AG04449 (cell line): ENCODE measurements around the gene TBC1D2.

ENCODE experiments used
- CTCF ChIA-PET: fragments of 350-600 bp; formaldehyde crosslinking; extraction: SDS; loops from one replicate; lab custom pipeline; 2021; ENCODE audit warnings: antibody characterized with exemption; lab: Yijun Ruan, JAX
- POLR2A ChIA-PET: fragments of 400-600, 350-600 bp; formaldehyde crosslinking; extraction: SDS; loops from one replicate; lab custom pipeline; 2020; ENCODE audit warnings: antibody characterized with exemption, inconsistent platforms; lab: Yijun Ruan, JAX
- DNase-seq: peaks from one replicate; pipeline ENCODE4 v3.0.0-alpha.2; 2010; ENCODE audit warnings: low read depth, low spot score
- H3K4me3 ChIP-seq: 2 replicates; pipeline ENCODE4 v1.5.1; 2011; ENCODE audit warnings: low read depth, mild to moderate bottlenecking, control low read depth, low read length
- CTCF ChIP-seq: IDR thresholded peaks from one replicate; pipeline ENCODE4 v1.5.1; 2011; ENCODE audit warnings: mild to moderate bottlenecking, moderate library complexity, low read length, control low read depth, inconsistent platforms; ENCODE audit not compliant: insufficient read depth; ENCODE audit errors: missing control alignments

TBC1D2 gene

GRCh38 chr9:98207606-98208005 is 47.8 kb downstream of the TBC1D2 start:
- POLR2A ChIA-PET = no interaction called here

GRCh38 chr9:98206754-98207153 is 48.7 kb downstream of the TBC1D2 start:
- no peak for TF ChIP-seq CTCF
- H3K4me3 ChIP-seq = no peak overlapping the region
- no peak for DNase-seq
- ChIA-PET POLR2A (no interaction called here), CTCF (interaction anchor here (1.0 to 11.3 kb wide), 11 partner anchors 13 to 568 kb away, joined by 3 to 157 read pairs (median 8); partner anchors contain the start of genes CORO2A and TBC1D2)

More at GRCh38 chr9:98207606-98208005, 47.8 kb downstream of the TBC1D2 start:
- DNase-seq = no peak
- no peak overlapping the region for H3K4me3 ChIP-seq
- TF ChIP-seq CTCF = peak; percentile 12
- CTCF ChIA-PET = interaction anchor here (0.8 to 11.3 kb wide), 9 partner anchors 12 to 283 kb away, joined by 3 to 157 read pairs (median 5); partner anchors contain the start of genes CORO2A and TBC1D2

GRCh38 chr9:98204692-98205091 is 50.8 kb downstream of the TBC1D2 start:
- TF ChIP-seq CTCF = no peak
- ChIA-PET CTCF (interaction anchor here (0.9 to 11.3 kb wide), 17 partner anchors 11 to 571 kb away, joined by 3 to 157 read pairs (median 7); partner anchors contain the start of genes CORO2A, TBC1D2 and TRIM14), POLR2A (interaction anchor here (1.0 to 1.1 kb wide), 2 partner anchors 19 to 51 kb away, joined by 3 read pairs; partner anchors contain the start of gene TBC1D2)
- no peak overlapping the region for H3K4me3 ChIP-seq
- no peak for DNase-seq

- POLR2A ChIA-PET = no interaction called here
- no peak for TF ChIP-seq CTCF
- no peak for DNase-seq
- CTCF ChIA-PET = interaction anchor here (1.0 to 11.3 kb wide), 8 partner anchors 9 to 573 kb away, joined by 3 to 157 read pairs (median 40); partner anchors contain the start of genes CORO2A, TBC1D2 and TRMO
- H3K4me3 ChIP-seq = no peak overlapping the region
Measured at GRCh38 chr9:98203153-98203552, 52.3 kb downstream of the TBC1D2 start.

- CTCF ChIA-PET = interaction anchor here (1.2 to 11.3 kb wide), 5 partner anchors 9 to 62 kb away, joined by 3 to 157 read pairs (median 115); partner anchors contain the start of genes CORO2A and TBC1D2
- no peak overlapping the region for H3K4me3 ChIP-seq
- TF ChIP-seq CTCF = no peak
- POLR2A ChIA-PET = no interaction called here
- no peak for DNase-seq
Measured at GRCh38 chr9:98202252-98202651, 53.2 kb downstream of the TBC1D2 start.

- ChIA-PET CTCF (interaction anchor here (7.4 to 11.3 kb wide), 4 partner anchors 8 to 62 kb away, joined by 75 to 157 read pairs (median 117); partner anchors contain the start of genes CORO2A and TBC1D2), POLR2A (no interaction called here)
- no peak for TF ChIP-seq CTCF
- no peak for DNase-seq
- no peak overlapping the region for H3K4me3 ChIP-seq
Measured at GRCh38 chr9:98201749-98202148, 53.7 kb downstream of the TBC1D2 start.
